ENCODE data around the gene NT5C1A.

Gene NT5C1A

DNA sequence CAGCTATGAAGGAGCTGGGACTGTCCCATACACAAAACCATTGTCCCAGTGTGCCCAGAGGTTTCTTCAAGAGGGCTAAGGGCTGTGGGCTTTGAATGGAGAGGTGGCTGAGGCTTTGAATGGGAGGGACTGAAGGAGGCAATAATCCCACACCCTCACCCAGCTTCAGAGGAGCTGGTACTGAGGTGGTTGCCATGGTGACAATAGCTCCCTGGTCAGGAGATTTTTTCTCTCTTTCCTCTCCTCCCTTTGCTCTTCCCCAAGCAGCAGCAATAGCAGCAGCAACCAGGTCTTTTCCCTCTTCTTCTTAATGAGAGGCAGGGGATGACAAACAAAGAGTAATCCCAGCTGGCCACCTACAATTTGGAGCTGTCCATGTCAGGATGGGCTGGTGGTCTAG, 17.7 kb upstream of the NT5C1A start:
- DNase-seq (ENCODE audit: low spot score), result no peak

DNA sequence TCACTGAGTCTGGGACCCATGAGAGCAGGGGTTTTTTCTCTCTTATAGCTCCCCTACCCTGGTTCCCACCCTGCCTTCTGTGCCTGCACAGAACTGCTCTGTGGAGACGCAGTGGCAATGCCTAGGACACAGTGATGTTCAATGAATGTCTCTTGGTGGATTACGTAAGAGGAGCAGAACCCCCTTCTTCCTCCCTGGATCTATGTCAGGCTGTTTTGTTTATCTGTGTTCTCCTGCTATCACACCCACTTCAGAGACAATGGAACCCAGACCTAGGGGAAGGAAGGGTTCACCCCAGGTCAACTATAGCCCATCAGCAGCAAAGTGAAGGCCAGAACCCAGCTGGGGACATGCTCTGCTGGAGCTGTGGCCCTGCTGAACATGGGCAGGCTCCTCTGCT, 17.3 kb upstream of the NT5C1A start:
- DNase-seq (ENCODE audit: low spot score), result no peak

DNA sequence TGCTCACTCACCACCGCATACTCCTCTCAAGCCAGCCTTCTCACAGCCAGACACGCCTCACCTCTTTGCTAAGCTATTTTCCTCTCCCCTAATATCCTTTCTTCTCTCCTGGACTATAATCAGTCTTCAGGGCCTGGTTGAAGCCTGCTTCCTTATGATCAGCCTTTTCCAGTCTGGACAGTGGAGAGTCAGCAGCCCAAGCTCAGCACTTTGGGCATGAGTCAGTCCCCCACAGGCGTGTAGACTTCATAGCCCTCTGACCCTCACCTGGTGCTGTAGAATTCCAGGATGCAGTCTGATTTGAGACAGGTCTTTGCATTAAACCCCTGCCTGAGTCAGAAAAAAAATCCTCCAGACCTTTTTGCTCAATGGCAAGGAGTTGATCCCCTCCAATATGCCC, 16.8 kb upstream of the NT5C1A start:
- DNase-seq (ENCODE audit: low spot score), result no peak

DNA sequence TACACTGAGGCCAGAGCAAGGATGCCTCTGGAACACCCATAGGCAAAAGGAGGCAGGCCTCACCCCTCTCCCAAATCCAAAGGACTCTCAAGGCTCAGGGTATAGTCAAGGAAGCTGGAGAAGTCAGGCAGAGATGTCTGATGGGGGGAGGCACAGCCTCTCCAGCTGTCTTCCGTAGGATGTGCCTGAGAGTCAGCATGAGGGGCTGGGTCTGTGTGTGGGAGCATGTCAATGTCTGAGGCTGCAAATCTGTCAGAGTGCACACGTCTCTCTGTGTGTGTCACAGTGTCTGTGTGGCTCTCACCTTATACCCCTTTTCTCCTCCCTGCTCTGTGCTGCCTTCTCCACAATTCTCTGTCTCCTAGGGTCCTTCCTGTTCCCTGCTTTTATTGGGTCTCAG, 15.3 kb upstream of the NT5C1A start:
- DNase-seq (ENCODE audit: low spot score), result no peak

DNA sequence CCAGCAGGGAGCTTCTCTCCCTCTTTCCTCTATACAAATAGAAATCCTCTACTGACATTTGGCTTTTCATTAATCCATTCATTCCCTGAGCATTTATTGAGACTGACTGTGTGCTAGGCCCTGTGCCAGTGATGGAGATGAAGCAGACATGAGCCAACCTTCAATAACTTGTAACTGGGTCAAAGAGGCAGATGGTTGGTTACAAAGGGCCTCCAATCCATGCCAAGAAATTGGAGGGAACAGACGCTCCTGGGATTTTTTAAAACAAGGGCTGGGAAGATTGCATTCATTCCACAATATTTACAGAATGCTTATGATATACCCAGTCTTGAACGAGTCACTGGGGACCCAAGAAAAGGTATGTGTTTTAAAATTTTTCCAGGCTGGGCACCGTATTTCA, 13.2 kb upstream of the NT5C1A start:
- DNase-seq (ENCODE audit: low spot score), result no peak

DNA sequence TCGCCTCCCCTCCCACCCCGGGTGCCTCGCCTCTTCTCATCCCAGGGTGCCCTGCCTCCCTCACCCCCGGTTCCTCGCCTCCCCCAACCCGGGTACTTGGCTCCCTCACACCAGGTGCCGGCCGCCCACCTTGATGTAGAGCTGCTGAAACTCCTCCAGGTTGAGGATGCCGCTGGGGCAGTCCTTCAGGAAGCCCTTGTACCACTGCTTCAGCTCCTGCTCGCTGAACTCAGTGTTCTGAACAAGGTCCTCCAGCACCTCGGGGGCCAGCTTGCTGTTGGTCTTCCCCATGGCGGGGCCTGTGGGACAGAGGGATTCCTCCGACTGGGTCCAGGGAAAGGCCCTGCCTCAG, 12.4 kb upstream of the NT5C1A start:
- DNase-seq (ENCODE audit: low spot score), result no peak

DNA sequence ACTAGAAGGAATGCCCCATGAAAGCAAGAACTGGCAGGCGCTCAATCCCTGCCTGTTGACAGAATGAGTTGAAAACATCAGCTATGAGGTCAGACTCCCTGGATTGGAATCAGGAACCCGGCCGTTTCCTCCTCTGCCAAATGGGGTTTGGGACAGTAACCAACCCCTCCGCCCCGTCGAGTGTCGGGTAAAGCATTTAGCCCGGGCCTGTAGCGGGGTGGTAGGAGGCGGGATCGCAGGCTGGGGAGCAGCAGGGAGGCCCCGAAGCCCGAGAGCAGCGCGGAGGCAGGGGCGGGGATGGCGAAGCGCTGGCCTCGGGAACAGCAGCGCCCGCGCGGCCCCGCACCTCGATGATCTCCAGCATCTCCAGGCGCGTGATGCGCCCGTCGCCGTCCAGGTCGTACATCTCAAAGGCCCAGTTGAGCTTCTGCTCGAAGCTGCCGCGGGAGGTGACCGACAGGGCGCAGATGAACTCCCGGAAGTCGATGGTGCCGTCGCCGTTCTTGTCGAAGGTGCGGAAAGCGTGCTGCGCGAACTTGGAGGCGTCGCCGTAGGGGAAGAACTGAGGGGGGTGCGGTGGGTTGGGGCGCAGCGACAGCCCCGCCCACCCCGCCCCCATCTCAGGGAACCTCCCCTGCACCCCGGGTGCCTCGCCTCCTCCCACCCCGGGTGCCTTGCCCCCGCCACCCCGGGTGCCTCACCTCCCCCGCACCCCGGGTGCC, 11.8 kb upstream of the NT5C1A start:
- DNase-seq (ENCODE audit: low spot score), result no peak

DNA sequence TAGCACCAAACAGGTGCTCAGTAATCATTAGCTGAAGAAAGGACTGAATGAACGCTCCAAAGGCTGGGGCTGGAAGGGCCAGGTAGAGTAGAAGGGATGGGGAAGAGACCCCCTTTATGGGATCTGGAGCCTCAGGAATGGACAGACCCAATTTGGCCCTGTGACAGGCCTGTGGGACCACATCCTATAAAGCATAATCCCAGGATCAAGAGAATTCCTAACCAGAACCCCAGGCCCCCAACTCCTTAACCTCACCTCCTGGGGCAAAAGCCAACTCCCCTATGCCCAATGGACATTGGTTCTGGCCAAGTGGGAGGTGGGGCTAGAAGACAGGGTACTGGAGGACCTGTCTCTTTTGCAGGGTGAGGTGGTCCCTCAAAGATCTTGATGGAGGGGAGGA, 10.1 kb upstream of the NT5C1A start:
- DNase-seq (ENCODE audit: low spot score), result no peak

DNA sequence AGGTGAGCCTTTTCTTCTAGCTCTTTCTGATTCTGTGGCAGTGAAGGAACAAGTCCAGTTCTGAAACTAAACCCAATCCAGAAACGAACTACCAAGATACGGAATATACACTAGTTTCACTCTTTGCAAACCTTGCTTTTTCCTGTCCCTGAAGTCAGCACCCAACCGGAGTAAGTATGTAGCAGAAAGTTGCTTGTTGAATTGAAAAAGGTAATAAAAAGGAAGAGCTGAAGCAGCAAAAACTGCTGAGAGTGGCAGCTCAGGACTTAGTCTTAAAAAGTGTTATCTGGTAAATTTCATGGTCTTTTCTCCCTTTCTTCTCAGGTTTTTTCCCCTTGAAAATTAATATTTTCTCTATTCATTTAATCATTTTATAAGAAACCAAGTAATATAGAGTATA, 9.4 kb upstream of the NT5C1A start:
- DNase-seq (ENCODE audit: low spot score), result no peak

DNA sequence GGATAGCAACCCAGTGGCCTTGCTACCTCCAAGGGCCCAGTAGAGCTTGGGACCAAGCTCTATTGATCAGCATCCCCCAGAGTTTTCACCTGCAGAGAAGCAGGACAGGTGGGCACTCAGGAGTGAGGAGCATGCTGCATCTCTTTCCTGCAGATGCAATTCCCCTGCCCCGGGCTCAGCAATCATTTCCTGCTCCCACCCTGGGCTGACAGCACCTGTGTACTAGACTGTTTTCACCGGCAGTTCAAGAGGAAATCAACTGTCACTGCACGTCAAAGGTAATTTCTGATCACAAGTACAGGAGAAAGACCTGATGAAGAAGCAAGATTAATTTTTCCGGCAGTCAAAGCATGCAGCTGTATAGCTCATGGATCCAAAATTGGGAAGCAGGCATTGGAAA, 8.8 kb upstream of the NT5C1A start:
- DNase-seq (ENCODE audit: low spot score), result no peak

DNA sequence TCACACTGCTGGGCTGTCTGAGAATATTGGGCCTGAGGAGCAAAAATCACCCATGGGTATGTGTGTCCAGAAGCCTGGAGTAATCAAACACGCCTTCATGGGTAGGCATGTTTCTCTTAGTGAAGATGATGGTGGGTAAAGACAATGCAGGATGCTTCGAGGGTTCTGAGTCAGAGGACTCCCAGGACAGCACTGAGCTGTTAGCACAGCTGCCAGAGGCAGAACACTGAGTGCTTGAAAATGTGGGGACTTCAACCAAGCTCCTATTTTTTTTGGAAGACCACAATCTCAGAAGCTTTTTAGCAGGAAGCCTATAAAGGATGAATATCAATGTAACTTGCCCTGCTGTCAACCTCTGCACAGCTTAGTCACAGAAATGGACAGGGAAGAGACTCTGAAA, 7.9 kb upstream of the NT5C1A start:
- no peak for DNase-seq (ENCODE audit: low spot score)

DNA sequence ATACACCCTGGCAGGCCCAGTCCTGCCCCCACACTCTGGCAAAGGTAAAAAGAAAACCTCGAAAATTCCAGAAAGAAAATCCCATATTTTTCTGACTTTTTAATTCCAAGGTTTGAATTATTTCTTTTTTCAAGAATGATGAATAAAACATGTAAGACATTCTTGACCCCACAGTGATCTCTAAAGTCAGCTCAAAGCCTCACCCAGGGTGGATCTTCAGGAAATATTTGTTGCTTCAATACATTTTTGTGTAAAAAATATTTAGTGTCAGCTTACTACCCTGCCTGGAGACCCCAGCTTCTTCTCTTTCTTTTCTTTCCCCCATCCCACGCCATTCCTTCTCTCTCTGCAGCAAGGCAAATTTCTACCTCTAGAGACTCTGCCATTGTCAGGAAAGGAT, 7.0 kb upstream of the NT5C1A start:
- DNase-seq (ENCODE audit: low spot score), result no peak

DNA sequence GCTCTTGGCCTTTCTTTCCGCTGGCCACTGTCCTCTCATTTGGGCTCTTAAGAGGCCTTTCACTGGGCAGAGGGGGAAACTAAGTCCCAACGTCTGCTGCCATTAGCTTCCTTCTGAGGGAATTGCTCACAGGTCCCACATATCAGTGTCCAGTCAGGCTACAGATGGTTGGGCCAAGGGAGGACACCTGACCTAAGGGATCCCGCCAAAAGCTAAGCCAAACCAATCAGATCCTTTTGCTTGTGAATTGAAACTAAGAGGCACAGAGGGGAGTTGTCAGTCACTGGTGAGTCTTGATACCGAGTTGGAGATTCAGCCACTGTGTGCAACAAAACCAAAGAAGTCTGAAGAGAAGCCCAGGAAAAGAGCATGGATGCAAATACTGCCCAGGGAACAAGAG, 5.7 kb upstream of the NT5C1A start:
- DNase-seq (ENCODE audit: low spot score), result no peak

DNA sequence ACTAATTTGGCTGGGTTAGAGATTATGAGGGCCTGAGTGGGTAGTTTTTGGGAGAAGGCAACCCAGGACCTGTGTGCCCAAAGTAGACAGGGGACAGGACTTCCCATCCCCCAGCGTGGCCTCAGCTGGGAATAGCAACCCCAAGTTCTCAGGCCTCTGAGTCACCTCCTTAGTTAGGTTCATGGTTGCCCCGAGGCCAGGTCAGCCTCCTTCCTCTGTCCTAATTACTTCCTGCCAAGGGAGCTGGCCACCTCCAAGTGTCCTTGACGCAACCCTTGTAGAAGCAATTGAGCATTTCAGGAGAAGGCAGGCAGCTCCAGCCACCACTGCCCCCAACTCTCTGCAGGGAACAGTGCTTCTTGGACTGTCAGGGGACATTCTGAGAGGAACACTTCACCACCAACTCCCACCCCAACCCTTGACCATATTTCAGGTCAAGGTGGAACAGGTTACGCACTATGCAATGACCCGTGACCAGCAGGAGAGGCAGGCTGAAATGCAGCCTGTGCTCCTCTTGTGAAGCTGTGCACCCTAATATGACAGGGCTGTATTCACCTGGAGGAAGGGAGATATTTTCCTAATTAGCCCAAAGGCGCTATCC, 5.1 kb upstream of the NT5C1A start:
- DNase-seq (ENCODE audit: low spot score), result peak; percentile 8

DNA sequence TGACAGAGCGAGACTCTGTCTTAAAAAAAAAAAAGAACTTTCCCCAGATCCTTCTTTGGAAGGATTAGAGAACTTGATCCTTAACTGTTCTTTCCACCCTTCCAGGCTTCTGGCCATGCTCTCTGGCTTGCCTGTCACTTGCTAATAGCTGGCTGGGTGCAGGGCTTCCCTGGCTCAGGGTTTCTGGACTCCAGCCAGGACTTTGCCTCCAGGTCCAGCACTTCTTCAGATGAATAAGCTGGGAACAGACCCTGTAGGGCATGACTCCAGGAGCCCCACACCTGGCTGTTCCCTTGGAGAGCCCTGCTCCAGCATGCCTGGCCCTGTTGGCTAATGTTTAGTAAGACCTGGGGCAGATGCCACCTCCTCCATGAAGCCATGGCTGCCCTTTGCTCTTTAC, 3.3 kb upstream of the NT5C1A start:
- DNase-seq (ENCODE audit: low spot score), result no peak

DNA sequence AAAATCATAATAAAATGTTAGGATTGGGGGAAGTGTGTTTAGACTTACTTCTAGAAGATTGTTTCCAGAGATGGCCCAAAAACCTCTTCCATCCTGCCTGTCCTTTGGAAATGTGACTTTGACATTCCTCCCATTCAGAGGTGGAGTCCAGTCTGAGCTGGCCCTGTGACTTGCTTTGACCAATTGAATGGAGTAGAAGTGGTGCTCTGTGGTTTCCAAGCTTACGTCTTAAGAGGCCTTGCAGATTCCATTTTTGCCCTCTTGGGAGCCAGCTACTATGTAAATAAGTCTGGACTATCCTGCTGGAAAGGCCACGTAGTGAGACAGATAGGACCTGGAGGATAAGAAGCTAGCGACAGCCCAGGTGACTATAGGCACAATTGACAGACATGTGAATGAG, 1.3 kb upstream of the NT5C1A start:
- no peak for DNase-seq (ENCODE audit: low spot score)

DNA sequence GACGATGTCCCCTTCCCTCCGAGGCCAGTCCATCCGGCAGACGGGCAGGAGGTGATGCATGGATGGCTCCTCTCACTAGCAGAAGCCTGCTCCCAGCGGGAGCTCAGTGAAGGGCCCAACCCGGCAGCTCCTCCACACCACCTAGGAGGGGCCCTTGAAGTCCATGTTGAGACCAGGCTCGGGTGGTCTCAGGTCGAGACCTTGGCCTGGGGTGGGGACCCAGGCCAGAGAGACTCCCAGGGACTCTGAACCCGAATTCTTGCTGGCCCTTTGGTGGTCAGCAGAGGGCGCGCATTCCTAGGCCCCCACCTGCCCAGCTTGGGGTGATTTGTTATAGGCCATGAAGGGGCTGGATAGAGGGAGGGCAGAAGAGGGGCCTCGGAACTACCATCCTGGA, 642 bp upstream of the NT5C1A start:
- DNase-seq (ENCODE audit: low spot score), result peak; percentile 9

DNA sequence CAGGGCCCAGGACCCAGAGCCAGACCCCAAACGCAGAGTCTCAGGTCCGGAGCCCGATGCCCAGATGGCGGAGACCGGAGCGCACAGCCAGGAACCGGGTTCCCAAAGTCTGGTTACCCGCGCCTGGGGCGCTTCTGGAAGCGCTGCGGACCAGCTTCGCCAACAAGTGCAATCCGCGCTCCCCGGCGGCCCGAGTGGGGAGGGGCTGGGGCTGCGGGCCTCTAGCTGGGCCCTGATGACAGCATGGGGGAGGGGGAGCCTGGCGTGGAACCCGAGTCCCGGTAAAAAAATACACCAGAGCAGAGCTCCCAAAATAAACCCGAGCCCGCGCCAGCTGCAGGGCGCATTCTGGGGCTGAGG, 494 bp downstream of the NT5C1A start:
- no peak for DNase-seq (ENCODE audit: low spot score)

DNA sequence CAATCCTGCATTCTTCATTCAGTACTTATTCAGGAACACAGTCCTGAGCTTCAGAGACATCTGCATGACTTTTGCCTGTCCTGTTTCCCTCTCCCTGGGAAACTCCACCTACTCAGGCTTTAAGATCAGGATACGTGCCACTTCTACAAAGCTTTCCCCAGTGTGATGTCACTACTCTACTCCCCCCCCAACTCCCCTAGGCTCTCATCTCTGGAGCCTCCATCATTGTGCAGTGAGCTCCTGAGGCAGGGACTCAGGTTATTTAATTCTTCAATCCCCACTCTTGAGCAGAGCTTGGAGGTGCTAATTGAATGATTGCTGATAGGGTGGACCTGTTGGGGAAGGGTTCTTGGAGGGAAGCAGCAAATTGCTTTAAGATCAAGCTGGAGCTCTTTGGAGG, 1.2 kb downstream of the NT5C1A start:
- no peak for DNase-seq (ENCODE audit: low spot score)

DNA sequence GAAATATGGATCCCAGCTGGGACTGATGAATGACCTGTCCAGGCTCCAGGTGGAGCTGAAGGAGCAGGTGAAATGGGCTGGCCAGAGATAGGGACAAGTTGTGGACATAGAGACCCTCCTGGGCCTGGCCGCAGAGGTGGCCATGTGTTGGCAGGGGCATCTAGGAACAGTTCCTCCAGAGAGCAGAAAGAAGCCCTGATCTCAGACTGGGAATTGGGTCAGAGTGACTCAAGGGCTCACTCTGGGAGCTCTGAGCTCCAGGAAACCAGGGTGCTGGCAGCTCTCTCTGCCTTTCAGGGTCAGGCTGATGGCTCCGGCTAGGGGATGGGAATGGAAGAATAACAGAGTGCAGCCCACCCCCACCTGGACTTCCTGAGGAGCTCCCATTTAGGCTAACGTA, 3.0 kb downstream of the NT5C1A start:
- DNase-seq (ENCODE audit: low spot score), result no peak

DNA sequence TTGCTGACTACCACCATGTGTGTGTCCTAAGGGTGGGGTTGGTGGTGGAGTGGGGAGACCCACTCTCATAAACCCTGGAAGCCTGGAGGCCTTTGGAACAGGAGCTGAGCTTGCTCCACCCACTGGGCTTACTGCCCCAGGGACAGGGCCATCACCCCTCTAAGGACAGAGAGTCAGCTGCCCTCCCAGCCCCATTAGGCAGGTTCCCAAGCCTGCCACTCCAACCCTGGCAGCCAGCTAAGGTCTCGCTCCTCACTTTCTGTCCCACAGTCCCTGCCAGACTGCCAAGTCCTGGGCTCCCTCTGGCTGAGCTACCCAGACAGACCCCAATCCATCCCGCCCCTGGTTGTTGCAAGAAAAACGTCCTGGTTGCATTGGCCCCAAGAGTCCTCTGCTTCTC, 3.8 kb downstream of the NT5C1A start:
- DNase-seq (ENCODE audit: low spot score), result no peak

DNA sequence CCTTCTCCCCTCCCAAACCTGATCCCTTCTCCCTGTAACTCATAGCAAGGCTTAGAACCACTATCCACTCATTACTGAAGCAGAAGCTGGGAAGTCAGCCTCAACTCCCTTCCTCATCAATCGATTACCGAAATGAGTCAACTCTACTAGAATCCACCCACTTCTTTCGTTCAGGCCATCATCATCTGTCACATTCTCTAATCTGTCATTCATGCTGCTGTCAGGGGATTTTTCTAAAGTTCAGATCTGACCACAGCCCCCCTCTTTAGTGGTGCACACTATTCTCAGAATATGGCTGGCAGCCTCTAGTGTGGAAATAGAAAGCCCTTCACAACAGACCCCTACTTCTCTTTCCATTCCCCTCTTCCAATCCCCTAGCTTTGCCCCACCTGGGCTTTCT, 5.1 kb downstream of the NT5C1A start:
- no peak for DNase-seq (ENCODE audit: low spot score)

DNA sequence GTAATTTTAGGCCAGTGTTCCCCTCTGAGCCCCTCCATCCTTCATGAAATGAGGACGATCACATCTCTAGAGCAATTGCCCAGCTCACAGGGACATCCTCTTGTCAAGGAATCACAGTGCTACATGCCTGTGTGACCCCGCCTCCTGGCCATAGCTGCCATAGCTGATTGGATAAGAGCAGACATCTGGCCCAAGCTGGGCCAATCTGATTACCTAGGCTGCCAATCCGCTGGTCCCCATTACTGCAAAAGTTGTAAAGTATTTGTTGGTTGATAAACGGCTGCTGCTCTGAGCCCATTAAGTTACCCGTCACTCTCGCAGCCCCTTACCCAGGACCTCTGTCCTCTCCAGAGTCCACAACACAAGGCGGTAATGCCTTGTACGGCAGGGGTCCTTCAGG, 8.3 kb downstream of the NT5C1A start:
- no peak for DNase-seq (ENCODE audit: low spot score)

DNA sequence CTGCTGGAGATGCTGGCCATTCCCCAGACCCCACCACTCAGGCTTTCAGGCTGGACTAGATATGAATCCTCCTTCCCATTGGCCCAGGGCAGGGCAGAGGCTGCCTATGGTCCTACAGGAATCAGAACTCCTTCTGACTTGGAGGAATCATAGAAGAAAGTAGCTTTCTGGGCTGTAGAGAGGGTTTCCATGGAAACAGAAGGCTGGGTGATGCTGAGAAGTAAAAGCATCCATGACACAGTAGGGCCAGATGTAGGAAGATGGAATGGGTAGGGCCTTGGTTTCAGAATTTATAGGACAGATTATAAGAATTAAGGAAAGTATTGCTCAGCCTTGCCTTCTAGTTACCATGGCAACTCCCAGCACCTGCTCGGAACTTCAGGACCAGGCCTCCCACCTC, 9.0 kb downstream of the NT5C1A start:
- no peak for DNase-seq (ENCODE audit: low spot score)

DNA sequence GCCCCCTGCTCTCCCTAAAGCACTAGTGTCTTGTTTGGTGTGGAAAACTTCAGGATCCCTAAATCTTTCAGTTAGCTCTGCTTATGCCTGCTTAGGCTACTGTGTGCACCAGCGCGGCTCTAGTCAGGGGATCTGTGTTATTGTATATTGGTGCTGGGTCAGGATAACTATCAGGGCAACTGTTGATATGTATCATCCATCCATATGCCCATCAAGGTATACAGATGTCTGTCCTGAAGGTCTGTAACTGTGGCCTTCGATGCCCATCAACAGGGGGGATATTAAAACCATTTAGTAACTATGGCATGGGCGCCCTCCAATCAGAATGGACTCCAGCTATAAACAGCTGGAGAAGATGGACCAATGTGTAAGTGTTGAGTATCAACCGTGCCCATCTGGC, 12.4 kb downstream of the NT5C1A start:
- no peak for DNase-seq (ENCODE audit: low spot score)

Measured in kidney capillary endothelial cell (primary cell).